Endothelial cell of umbilical vein (primary cell): ENCODE results near the gene PROM1. TPM values are rescaled to one million over a fixed set of nuclear protein-coding genes. Genes with fewer than 3 reads are reported as not detected.

Experiments
- BruUV-seq: library from RNA; stranded (reverse); fragments of 400-500 nt; replicated peaks from 2 replicates; lab custom pipeline; 2021; lab: Mats Ljungman, UMichigan
- CTCF ChIA-PET: fragments of 300-600, 350-600 bp; sonication (Branson Sonifier 250); formaldehyde crosslinking; loops from one replicate; lab custom pipeline; 2021; ENCODE audit warnings: antibody characterized with exemption, inconsistent platforms; lab: Charles Lee
- POLR2A ChIA-PET: fragments of 300-600, 350-600 bp; sonication (Branson Sonifier 250); formaldehyde crosslinking; loops from one replicate; lab custom pipeline; 2021; ENCODE audit warnings: antibody characterized with exemption, inconsistent platforms; lab: Charles Lee
- DNase-seq: peaks from one replicate; pipeline ENCODE4 v3.0.0-alpha.2; 2011; ENCODE audit warnings: low read depth, low spot score
- FAIRE-seq: peaks from 2 replicates; lab custom pipeline; 2011; peaks lifted over from hg19 to GRCh38; lab: Jason Lieb, UNC
- H2AFZ ChIP-seq: 2 replicates; pipeline ENCODE4 v1.6.0; 2012; ENCODE audit warnings: low read depth, low read length, control low read depth, inconsistent platforms
- H3K27ac ChIP-seq: 2 replicates; pipeline ENCODE4 v1.5.1; 2011; ENCODE audit warnings: low read depth, mild to moderate bottlenecking, control low read depth, low read length, moderate library complexity; ENCODE audit not compliant: insufficient read depth
- H3K27me3 ChIP-seq, 2 experiments: 2 replicates each; pipeline versions ENCODE4 v1.6.0 to v1.6.1; 2011; ENCODE audit warnings: low read length in 2 of 2, mixed read lengths in 1 of 2; ENCODE audit not compliant: control insufficient read depth in 2 of 2, insufficient read depth in 2 of 2
- H3K36me3 ChIP-seq, 2 experiments: 2 replicates in 1 of 2; 3 replicates in 1 of 2; pipeline ENCODE4 v1.5.1; 2011; ENCODE audit warnings: low read length in 2 of 2, mild to moderate bottlenecking in 1 of 2, moderate library complexity in 1 of 2; ENCODE audit not compliant: control insufficient read depth in 2 of 2, insufficient read depth in 2 of 2; ENCODE audit errors: extremely low read depth in 1 of 2
- H3K4me1 ChIP-seq: 3 replicates; pipeline ENCODE4 v1.5.1; 2011; ENCODE audit warnings: mild to moderate bottlenecking, low read length; ENCODE audit not compliant: control insufficient read depth, insufficient read depth; ENCODE audit errors: extremely low read depth
- H3K4me2 ChIP-seq: 2 replicates; pipeline ENCODE4 v1.6.1; 2011; ENCODE audit warnings: low read length, control low read depth, mixed read lengths; ENCODE audit not compliant: insufficient read depth
- H3K4me3 ChIP-seq, 3 experiments: fragments of 200-600 bp in 1 of 3; sonication (generic), shearing (Covaris generic) in 1 of 3; replicated peaks in 1 of 3; 2 replicates each; pipeline ENCODE4 v1.5.1; 2011 to 2016; ENCODE audit warnings: control low read depth in 3 of 3, low read length in 3 of 3, mild to moderate bottlenecking in 2 of 3, inconsistent platforms in 1 of 3, low read depth in 1 of 3, moderate library complexity in 1 of 3; ENCODE audit not compliant: insufficient read depth in 1 of 3
- H3K79me2 ChIP-seq: 2 replicates; pipeline ENCODE4 v1.6.0; 2012; ENCODE audit warnings: low read length, inconsistent platforms; ENCODE audit not compliant: control insufficient read depth, insufficient read depth
- H3K9ac ChIP-seq: replicated peaks from 2 replicates; pipeline ENCODE3; 2011; ENCODE audit warnings: low read length, control low read depth; ENCODE audit not compliant: insufficient read depth; ENCODE audit errors: extremely low read depth
- H3K9me1 ChIP-seq: replicated peaks from 3 replicates; pipeline ENCODE4 v1.6.0; 2011; ENCODE audit warnings: mild to moderate bottlenecking, low read length; ENCODE audit not compliant: control insufficient read depth, insufficient read depth; ENCODE audit errors: extremely low read depth
- H3K9me3 ChIP-seq: replicated peaks from 2 replicates; pipeline ENCODE4 v1.5.1; 2012; ENCODE audit warnings: low read length, inconsistent platforms; ENCODE audit not compliant: control insufficient read depth, insufficient read depth
- H4K20me1 ChIP-seq: replicated peaks from 2 replicates; pipeline ENCODE3; 2011; ENCODE audit warnings: mild to moderate bottlenecking, low read length; ENCODE audit not compliant: control insufficient read depth, insufficient read depth; ENCODE audit errors: extremely low read depth
- CTCF ChIP-seq, 2 donors: IDR thresholded peaks; 1 replicate in 1 of 2; 2 replicates in 1 of 2; pipeline ENCODE4 v1.5.1; 2011; ENCODE audit warnings: low read length in 2 of 2, mild to moderate bottlenecking in 2 of 2, moderate library complexity in 2 of 2, control low read depth in 1 of 2, inconsistent platforms in 1 of 2, low read depth in 1 of 2; ENCODE audit not compliant: insufficient read depth in 1 of 2; ENCODE audit errors: extremely low read depth in 1 of 2
- EZH2 ChIP-seq: IDR thresholded peaks from 2 replicates; pipeline ENCODE4 v1.6.1; 2012; ENCODE audit warnings: borderline replicate concordance, low read depth, mild to moderate bottlenecking, moderate library complexity, low read length, inconsistent platforms; ENCODE audit not compliant: severe bottlenecking
- FOS ChIP-seq: IDR thresholded peaks from 2 replicates; pipeline ENCODE4 v1.6.1; 2011; ENCODE audit warnings: mild to moderate bottlenecking, low read length, moderate library complexity, borderline replicate concordance; ENCODE audit not compliant: insufficient read depth
- GATA2 ChIP-seq: IDR thresholded peaks from 2 replicates; pipeline ENCODE4 v1.7.0; 2011; ENCODE audit warnings: low read depth, mild to moderate bottlenecking, moderate library complexity, mixed read lengths, low read length; ENCODE audit not compliant: insufficient read length, insufficient read depth
- JUN ChIP-seq: IDR thresholded peaks from 2 replicates; pipeline ENCODE4 v1.6.1; 2011; ENCODE audit warnings: borderline replicate concordance, low read depth; ENCODE audit not compliant: insufficient read length, insufficient read depth
- MAX ChIP-seq: IDR thresholded peaks from 2 replicates; pipeline ENCODE4 v1.6.1; 2011; ENCODE audit not compliant: insufficient read depth, insufficient read length
- MYC ChIP-seq: IDR thresholded peaks from one replicate; pipeline ENCODE4 v1.6.1; 2011; ENCODE audit warnings: mild to moderate bottlenecking, low read depth, low read length
- POLR2A ChIP-seq: IDR thresholded peaks from 2 replicates; pipeline ENCODE4 v1.6.1; 2012; ENCODE audit warnings: low read depth, mild to moderate bottlenecking, control low read depth, low read length
- POLR2AphosphoS5 ChIP-seq: IDR thresholded peaks from 2 replicates; pipeline ENCODE4 v1.6.1; 2012; ENCODE audit warnings: low read depth, mild to moderate bottlenecking, control low read depth, low read length, moderate library complexity; ENCODE audit not compliant: insufficient read depth
- dilution Hi-C: fragments of 300-500 bp; cut with MboI; formaldehyde crosslinking; loops from one replicate; pipeline ENCODE4 v1.15.0; 2019; ENCODE audit warnings: low sequenced_read_pairs; ENCODE audit not compliant: extremely low pct_ligation_motif_present
- intact Hi-C: fragments of 100-400 bp; cut with micrococcal nuclease; formaldehyde crosslinking; loops from one replicate; pipeline ENCODE4 v1.10.0; 2022
- polyA plus RNA-seq, 4 experiments: library from polyadenylated mRNA; depleted of rRNA in 3 of 4; stranded (reverse) in 3 of 4; unstranded in 1 of 4; fragments of >200 nt; gene quantifications; 2 replicates each; pipeline versions ENCODE4 v1.2.1 to v1.2.3, GENCODE V29; 2011 to 2012; ENCODE audit warnings: missing spikeins in 1 of 4
- total RNA-seq: library from RNA; stranded (reverse); gene quantifications from 2 replicates; pipeline ENCODE4 v1.2.3, GENCODE V29; 2021

PROM1 gene
- total and polyA plus RNA-seq, 2 donors (not counting 3 experiments of a cell fraction or from before 2014, with no cell fraction given) = 0.36 to 1.7 TPM

- no peak for DNase-seq
- Histone ChIP-seq H3K27me3 (peaks cover 2 to 5% of the 10 kb centered on the region in 2 experiments), H4K20me1 (no peaks in the 10 kb centered on the region), H3K9ac (no peak overlapping the region), H3K4me1 (no peaks in the 10 kb centered on the region), H3K9me1 (no peaks in the 10 kb centered on the region), H3K4me2 (no peak overlapping the region), H3K36me3 (no peaks in the 10 kb centered on the region), H3K79me2 (no peaks in the 10 kb centered on the region), H3K9me3 (no peaks in the 10 kb centered on the region), H3K27ac (no peak overlapping the region), H2AFZ (no peak overlapping the region), H3K4me3 (no peak overlapping the region)
- no peak for TF ChIP-seq POLR2A
- no peak for TF ChIP-seq FOS
- TF ChIP-seq GATA2 = no peak
- no peak for TF ChIP-seq POLR2AphosphoS5
- TF ChIP-seq MYC = no peak
- no peak for TF ChIP-seq MAX
- TF ChIP-seq CTCF (IDR thresholded peaks at IDR 0.05; ENCODE audit: extremely low read depth in 1 of 2, insufficient read depth in 1 of 2, low read depth in 1 of 2, low read length in 2 of 2) = no peak
- no peak for TF ChIP-seq JUN
- TF ChIP-seq EZH2 = no peak
- POLR2A ChIA-PET = no interaction called here
- CTCF ChIA-PET = interaction anchor here (1.0 to 2.2 kb wide), 3 partner anchors 27 to 124 kb away, joined by 3 to 7 read pairs (median 4); no protein-coding TSS in a partner anchor
- no peak for FAIRE-seq
- dilution Hi-C loops = no loop called here
- intact Hi-C loops = no loop called here
- BruUV-seq = no TSS peak
These were observed 154.3 kb downstream of the PROM1 start for GRCh38 chr4:15929540-15929939.
